ENCODE data around the gene TMEM9.

The TMEM9 gene

GRCh38 chr1:201156346-201156745 is 2.1 kb upstream of the TMEM9 start:
- H2AFZ ChIP-seq (ENCODE audit: low read depth), result no peak overlapping the region
- no peaks in the 10 kb centered on the region for H3K27me3 ChIP-seq (ENCODE audit: insufficient read depth, low read depth)
- peaks cover 8% of the 10 kb centered on the region; the same call in 1 of the 2 replicates for H3K79me2 ChIP-seq (ENCODE audit: insufficient read depth, low read depth)
- no peak for TF ChIP-seq CTCF (conservative IDR thresholded peaks at IDR 0.05; ENCODE audit: low read depth, low read length)
- peak overlapping the region; percentile 2; the same call in 1 of the 2 replicates for H3K4me2 ChIP-seq
- no peaks in the 10 kb centered on the region for H4K20me1 ChIP-seq (ENCODE audit: insufficient read depth)
- H3K27ac ChIP-seq, result no peak overlapping the region
- peaks cover 50% of the 10 kb centered on the region for H3K4me1 ChIP-seq (ENCODE audit: low read depth, poor library complexity, severe bottlenecking)
- H3K36me3 ChIP-seq (ENCODE audit: insufficient read depth), result no peaks in the 10 kb centered on the region
- H3K4me3 ChIP-seq (IDR thresholded peaks at IDR 0.05; ENCODE audit: insufficient read depth, low read depth, low read length), result no peak overlapping the region
- H3K9ac ChIP-seq, result no peak overlapping the region

GRCh38 chr1:201155354-201155753 is 1.1 kb upstream of the TMEM9 start:
- Histone ChIP-seq H3K4me1 (ENCODE audit: low read depth, poor library complexity, severe bottlenecking) (peaks cover 40% of the 10 kb centered on the region), H3K27me3 (ENCODE audit: insufficient read depth, low read depth) (no peaks in the 10 kb centered on the region), H3K36me3 (ENCODE audit: insufficient read depth) (no peaks in the 10 kb centered on the region), H3K4me3 (IDR thresholded peaks at IDR 0.05; ENCODE audit: insufficient read depth, low read depth, low read length) (no peak overlapping the region), H2AFZ (ENCODE audit: low read depth) (no peak overlapping the region), H3K9ac (no peak overlapping the region), H3K4me2 (no peak overlapping the region), H3K27ac (no peak overlapping the region), H3K79me2 (ENCODE audit: insufficient read depth, low read depth) (peaks cover 8% of the 10 kb centered on the region; the same call in 1 of the 2 replicates), H4K20me1 (ENCODE audit: insufficient read depth) (no peaks in the 10 kb centered on the region)
- no peak for TF ChIP-seq CTCF (conservative IDR thresholded peaks at IDR 0.05; ENCODE audit: low read depth, low read length)

GRCh38 chr1:201153474-201154388 is 543 bp downstream of the TMEM9 start:
- Histone ChIP-seq H3K36me3 (ENCODE audit: insufficient read depth) (no peaks in the 10 kb centered on the region), H2AFZ (ENCODE audit: low read depth) (peak overlapping the region; percentile 70), H3K27ac (no peak overlapping the region)

GRCh38 chr1:201149400-201149799 is 4.9 kb downstream of the TMEM9 start:
- no peak overlapping the region for H3K4me2 ChIP-seq
- no peak overlapping the region for H2AFZ ChIP-seq (ENCODE audit: low read depth)
- H3K4me3 ChIP-seq (IDR thresholded peaks at IDR 0.05; ENCODE audit: insufficient read depth, low read depth, low read length), result no peak overlapping the region
- TF ChIP-seq CTCF (conservative IDR thresholded peaks at IDR 0.05; ENCODE audit: low read depth, low read length), result peak; percentile 84
- peaks cover 4% of the 10 kb centered on the region; the same call in 1 of the 2 replicates for H3K36me3 ChIP-seq (ENCODE audit: insufficient read depth)
- no peak overlapping the region for H3K9ac ChIP-seq
- peaks cover 8% of the 10 kb centered on the region; the same call in 1 of the 2 replicates for H3K79me2 ChIP-seq (ENCODE audit: insufficient read depth, low read depth)
- H3K27ac ChIP-seq, result no peak overlapping the region
- H3K4me1 ChIP-seq (ENCODE audit: low read depth, poor library complexity, severe bottlenecking), result peaks cover 8% of the 10 kb centered on the region
- no peaks in the 10 kb centered on the region for H4K20me1 ChIP-seq (ENCODE audit: insufficient read depth)
- H3K27me3 ChIP-seq (ENCODE audit: insufficient read depth, low read depth), result no peaks in the 10 kb centered on the region

More at GRCh38 chr1:201153474-201154388, 543 bp downstream of the TMEM9 start:
- Histone ChIP-seq H3K27me3 (ENCODE audit: insufficient read depth, low read depth) (no peaks in the 10 kb centered on the region), H3K4me3 (IDR thresholded peaks at IDR 0.05; ENCODE audit: insufficient read depth, low read depth, low read length) (peak overlapping the region; percentile 94), H4K20me1 (ENCODE audit: insufficient read depth) (no peaks in the 10 kb centered on the region), H3K4me1 (ENCODE audit: low read depth, poor library complexity, severe bottlenecking) (peaks cover 31% of the 10 kb centered on the region), H3K4me2 (peak overlapping the region; percentile 54), H3K79me2 (ENCODE audit: insufficient read depth, low read depth) (peaks cover 8% of the 10 kb centered on the region; the same call in 1 of the 2 replicates), H3K9ac (peak overlapping the region; percentile 46; the same call in 1 of the 2 replicates)
- TF ChIP-seq CTCF (conservative IDR thresholded peaks at IDR 0.05; ENCODE audit: low read depth, low read length), result no peak

All from KMS-11 (cell line).